Vagina (tissue), 2 donors: Measurements from ENCODE around the gene INTS15. TPM values are rescaled to one million over a fixed set of nuclear protein-coding genes. Genes with fewer than 3 reads are reported as not detected.

Source experiments
- DNase-seq, 2 donors: peaks; one replicate each; pipeline ENCODE4 v3.0.0-alpha.2; 2017; ENCODE audit errors: extremely low spot score in 2 of 2
- H3K27ac ChIP-seq: fragments of 200-600 bp; sonication (generic); one replicate; pipeline ENCODE4 v1.5.1; 2019
- H3K27me3 ChIP-seq: fragments of 200-600 bp; sonication (generic); one replicate; pipeline ENCODE4 v1.5.1; 2019
- H3K36me3 ChIP-seq, 2 donors: fragments of 200-600 bp; sonication (generic); one replicate each; pipeline ENCODE4 v1.5.1; 2017 to 2019
- H3K4me1 ChIP-seq: fragments of 200-600 bp; sonication (generic); one replicate; pipeline ENCODE4 v1.5.1; 2019
- H3K4me3 ChIP-seq, 2 donors: fragments of 200-600 bp; sonication (generic); 1 replicate in 1 of 2; 2 replicates in 1 of 2; pipeline ENCODE4 v1.5.1; 2016 to 2019
- H3K9me3 ChIP-seq: fragments of 200-600 bp; sonication (generic); one replicate; pipeline ENCODE4 v1.5.1; 2019
- POLR2A ChIP-seq, 2 donors: fragments of 450-650 bp; IDR thresholded peaks; one replicate each; pipeline ENCODE4 v1.6.1; 2017; ENCODE audit warnings: antibody characterized with exemption in 2 of 2, mild to moderate bottlenecking in 2 of 2, moderate library complexity in 2 of 2
- POLR2AphosphoS5 ChIP-seq, 2 donors: sonication (generic); formaldehyde crosslinking; IDR thresholded peaks; one replicate each; pipeline ENCODE4 v1.9.0; 2017; ENCODE audit warnings: antibody characterized with exemption in 2 of 2, mild to moderate bottlenecking in 2 of 2, low read depth in 1 of 2; ENCODE audit not compliant: insufficient read depth in 1 of 2
- intact Hi-C: fragments of 100-400 bp; cut with DNase I; formaldehyde crosslinking; loops from one replicate; pipeline ENCODE4 v1.15.1; 2023
- total RNA-seq: library from RNA; depleted of rRNA; stranded (reverse); fragments of >200 nt; gene quantifications from one replicate; pipeline ENCODE4 v1.2.3, GENCODE V29; 2016
- TF ChIP-seq, protein P1 (sequence below), 3 experiments: fragments of 450-650 bp in 2 of 3; fragments of 200-600 bp in 1 of 3; sonication (generic) in 1 of 3; IDR thresholded peaks; one replicate each; pipeline ENCODE4 v1.5.1; 2017 to 2019; ENCODE audit warnings: antibody characterized with exemption in 3 of 3, mild to moderate bottlenecking in 2 of 3, moderate library complexity in 2 of 3

The INTS15 gene
- total RNA-seq, 1 donor from 2014 or later, result 34.4 TPM

DNA sequence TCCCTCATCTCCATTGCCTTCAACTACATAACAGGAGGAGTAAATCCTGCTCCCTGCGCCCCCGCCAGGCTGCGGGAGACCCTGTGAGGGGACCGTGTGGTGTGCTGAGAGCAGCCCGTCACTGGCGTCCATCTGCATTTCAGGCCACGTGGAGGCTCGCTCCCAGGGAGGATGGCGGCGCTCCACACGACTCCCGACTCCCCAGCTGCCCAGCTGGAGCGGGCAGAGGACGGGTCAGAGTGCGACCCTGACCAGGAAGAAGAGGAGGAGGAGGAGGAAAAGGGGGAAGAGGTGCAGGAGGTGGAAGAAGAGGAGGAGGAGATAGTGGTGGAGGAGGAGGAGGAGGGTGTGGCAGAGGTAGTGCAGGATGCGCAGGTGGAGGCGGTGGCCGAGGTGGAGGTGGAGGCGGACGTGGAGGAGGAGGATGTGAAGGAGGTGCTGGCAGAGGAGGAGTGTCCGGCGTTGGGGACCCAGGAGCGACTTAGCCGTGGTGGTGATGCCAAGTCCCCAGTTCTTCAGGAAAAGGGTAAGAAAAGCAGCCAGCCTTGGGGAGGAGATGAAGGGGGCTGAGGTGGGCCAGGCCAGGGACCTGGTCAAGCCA is 52.5 kb downstream of the INTS15 start:
- no peaks in the 10 kb centered on the region for H3K27me3 ChIP-seq
- no peak overlapping the region for H3K4me3 ChIP-seq
- TF ChIP-seq POLR2AphosphoS5 (IDR thresholded peaks at IDR 0.05; ENCODE audit: insufficient read depth in 1 of 2, low read depth in 1 of 2) (no peak), POLR2A (IDR thresholded peaks at IDR 0.05) (no peak)
- TF ChIP-seq, protein P1, sequence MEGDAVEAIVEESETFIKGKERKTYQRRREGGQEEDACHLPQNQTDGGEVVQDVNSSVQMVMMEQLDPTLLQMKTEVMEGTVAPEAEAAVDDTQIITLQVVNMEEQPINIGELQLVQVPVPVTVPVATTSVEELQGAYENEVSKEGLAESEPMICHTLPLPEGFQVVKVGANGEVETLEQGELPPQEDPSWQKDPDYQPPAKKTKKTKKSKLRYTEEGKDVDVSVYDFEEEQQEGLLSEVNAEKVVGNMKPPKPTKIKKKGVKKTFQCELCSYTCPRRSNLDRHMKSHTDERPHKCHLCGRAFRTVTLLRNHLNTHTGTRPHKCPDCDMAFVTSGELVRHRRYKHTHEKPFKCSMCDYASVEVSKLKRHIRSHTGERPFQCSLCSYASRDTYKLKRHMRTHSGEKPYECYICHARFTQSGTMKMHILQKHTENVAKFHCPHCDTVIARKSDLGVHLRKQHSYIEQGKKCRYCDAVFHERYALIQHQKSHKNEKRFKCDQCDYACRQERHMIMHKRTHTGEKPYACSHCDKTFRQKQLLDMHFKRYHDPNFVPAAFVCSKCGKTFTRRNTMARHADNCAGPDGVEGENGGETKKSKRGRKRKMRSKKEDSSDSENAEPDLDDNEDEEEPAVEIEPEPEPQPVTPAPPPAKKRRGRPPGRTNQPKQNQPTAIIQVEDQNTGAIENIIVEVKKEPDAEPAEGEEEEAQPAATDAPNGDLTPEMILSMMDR (IDR thresholded peaks at IDR 0.05), result no peak
- no peaks in the 10 kb centered on the region for H3K9me3 ChIP-seq
- H3K27ac ChIP-seq, result no peak overlapping the region
- intact Hi-C loops, result no loop called here
- DNase-seq, result no peak
- peaks cover 0 to 54% of the 10 kb centered on the region in 2 donors for H3K36me3 ChIP-seq
- H3K4me1 ChIP-seq, result peaks cover 26% of the 10 kb centered on the region

DNA sequence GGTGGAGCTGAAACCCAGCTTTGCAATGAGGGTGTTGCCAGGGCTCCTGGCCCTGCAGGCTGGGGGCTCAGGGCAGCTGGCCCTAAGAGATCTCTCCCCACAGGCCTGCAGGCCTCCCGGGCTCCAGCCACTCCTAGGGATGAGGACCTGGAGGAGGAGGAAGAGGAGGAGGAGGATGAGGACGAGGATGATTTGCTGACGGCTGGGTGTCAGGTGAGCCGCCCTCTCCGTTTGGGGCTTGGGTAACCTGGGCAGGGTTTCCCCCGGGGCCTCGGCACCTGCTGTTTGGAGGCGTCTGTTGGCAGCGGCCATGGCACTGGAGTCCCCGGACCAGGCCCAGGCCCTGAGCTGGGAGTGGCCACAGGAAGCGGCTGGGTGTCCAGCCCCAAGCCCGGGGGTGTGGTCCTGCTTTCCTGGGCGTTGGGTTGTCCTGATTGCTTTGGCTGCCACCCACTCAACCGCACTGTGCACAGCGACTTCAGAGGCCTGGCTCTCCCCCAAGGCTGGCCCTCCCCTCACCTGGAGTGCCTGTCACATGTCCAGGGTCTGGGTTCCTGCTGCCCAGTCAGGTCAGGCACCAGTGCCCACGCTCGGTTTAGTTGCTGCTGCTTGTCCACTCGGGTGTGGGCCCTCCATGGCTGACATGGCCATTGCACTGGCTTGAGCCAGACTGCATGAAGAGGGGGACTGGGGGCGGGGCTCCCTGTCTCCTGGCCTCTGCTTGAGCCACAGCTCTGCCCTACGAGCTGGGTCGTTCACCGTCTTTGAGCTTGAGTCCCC is 53.2 kb downstream of the INTS15 start:
- Histone ChIP-seq H3K4me3 (no peak overlapping the region), H3K36me3 (peaks cover 0 to 54% of the 10 kb centered on the region in 2 donors)
- intact Hi-C loops, result no loop called here

DNA sequence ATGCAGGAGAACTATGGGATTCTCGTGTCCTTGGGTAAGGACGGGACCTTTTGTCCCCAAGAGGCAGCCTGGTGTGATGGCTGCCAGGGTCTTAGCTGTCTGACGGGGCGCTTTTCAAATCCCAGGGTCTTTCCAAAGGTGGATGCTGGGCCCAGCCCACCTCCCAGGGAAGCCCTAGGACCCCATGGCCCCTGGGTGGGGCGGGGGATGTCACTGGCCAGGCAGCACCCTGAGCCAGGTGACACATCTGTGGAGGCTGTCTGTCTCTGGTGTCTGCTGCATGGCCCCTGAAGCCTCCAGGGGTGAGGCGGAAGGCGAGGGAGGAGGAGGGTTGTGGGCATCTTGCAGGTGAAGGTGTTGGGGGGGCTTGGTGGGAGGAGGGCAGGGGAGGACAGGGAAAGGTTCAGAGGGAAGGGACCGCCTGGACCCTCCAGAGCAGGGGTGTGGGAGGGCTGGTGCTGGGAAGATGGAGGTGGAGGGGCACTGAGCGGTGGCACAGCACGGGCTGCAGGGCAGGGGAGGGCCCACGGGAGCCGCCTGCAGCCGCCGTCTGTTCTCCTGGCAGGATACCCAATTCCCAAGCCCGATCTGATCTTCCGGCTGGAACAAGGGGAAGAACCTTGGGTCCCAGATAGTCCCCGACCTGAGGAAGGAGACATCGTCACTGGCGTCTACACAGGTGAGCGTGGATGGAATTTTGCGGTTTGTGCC is 54.2 kb downstream of the INTS15 start:
- TF ChIP-seq POLR2A (IDR thresholded peaks at IDR 0.05), result no peak
- no peak for TF ChIP-seq POLR2AphosphoS5 (IDR thresholded peaks at IDR 0.05; ENCODE audit: insufficient read depth in 1 of 2, low read depth in 1 of 2)
- TF ChIP-seq, protein P1 (IDR thresholded peaks at IDR 0.05), result no peak
- DNase-seq, result no peak
- Histone ChIP-seq H3K4me3 (no peak overlapping the region), H3K9me3 (no peaks in the 10 kb centered on the region), H3K27me3 (no peaks in the 10 kb centered on the region), H3K4me1 (peaks cover 11% of the 10 kb centered on the region), H3K36me3 (peaks cover 0 to 54% of the 10 kb centered on the region in 2 donors), H3K27ac (no peak overlapping the region)
- intact Hi-C loops, result no loop called here

More for the DNA sequence above, 53.2 kb downstream of the INTS15 start:
- no peak for DNase-seq
- H3K27me3 ChIP-seq, result no peaks in the 10 kb centered on the region
- H3K4me1 ChIP-seq, result peaks cover 22% of the 10 kb centered on the region
- no peaks in the 10 kb centered on the region for H3K9me3 ChIP-seq
- TF ChIP-seq POLR2A (IDR thresholded peaks at IDR 0.05) (no peak), POLR2AphosphoS5 (IDR thresholded peaks at IDR 0.05; ENCODE audit: insufficient read depth in 1 of 2, low read depth in 1 of 2) (no peak)
- TF ChIP-seq, protein P1 (IDR thresholded peaks at IDR 0.05), result no peak
- H3K27ac ChIP-seq, result no peak overlapping the region

DNA sequence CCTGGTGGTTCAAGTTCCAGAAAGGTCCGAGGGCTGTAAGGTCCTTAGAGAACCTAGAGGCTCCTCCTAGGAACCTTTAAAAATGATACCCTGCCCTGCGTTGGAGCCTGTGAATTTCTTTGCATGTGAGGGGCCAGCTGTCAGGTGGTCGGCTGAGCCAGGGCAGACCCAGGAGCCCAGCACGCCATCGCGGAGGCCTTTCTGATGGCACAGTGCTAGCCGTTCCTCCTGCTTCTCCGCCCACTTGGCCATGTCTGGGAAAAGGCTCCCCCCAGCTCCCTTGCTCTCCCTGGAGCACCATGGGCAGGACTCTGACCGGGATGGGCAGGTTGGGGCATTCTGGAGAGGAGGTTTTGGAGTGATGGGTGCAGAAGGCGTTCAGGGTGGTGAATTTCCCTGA is 54.9 kb downstream of the INTS15 start:
- intact Hi-C loops, result no loop called here
- no peak overlapping the region for H3K4me3 ChIP-seq
- no peak overlapping the region for H3K27ac ChIP-seq
- TF ChIP-seq, protein P1 (IDR thresholded peaks at IDR 0.05), result no peak
- TF ChIP-seq POLR2AphosphoS5 (IDR thresholded peaks at IDR 0.05; ENCODE audit: insufficient read depth in 1 of 2, low read depth in 1 of 2) (no peak), POLR2A (IDR thresholded peaks at IDR 0.05) (no peak)
- H3K9me3 ChIP-seq, result no peaks in the 10 kb centered on the region
- no peaks in the 10 kb centered on the region for H3K27me3 ChIP-seq
- peaks cover 0 to 59% of the 10 kb centered on the region in 2 donors for H3K36me3 ChIP-seq
- H3K4me1 ChIP-seq, result peaks cover 5% of the 10 kb centered on the region
- no peak for DNase-seq
